GM12873 (cell line): ENCODE results near the gene CPEB4.

Source experiments
- CTCF ChIP-seq: IDR thresholded peaks from 2 replicates; pipeline ENCODE4 v1.5.1; 2012; ENCODE audit warnings: low read depth, mild to moderate bottlenecking, moderate library complexity, low read length, control low read depth; ENCODE audit not compliant: insufficient read depth; ENCODE audit errors: missing control alignments

The CPEB4 gene

GRCh38 chr5:173926359-173926758, 38.2 kb downstream of the CPEB4 start:
- TF ChIP-seq CTCF, result no peak

GRCh38 chr5:173928871-173929574, 40.9 kb downstream of the CPEB4 start:
- no peak for TF ChIP-seq CTCF

- TF ChIP-seq CTCF, result no peak
Observed at GRCh38 chr5:173932695-173933139, 44.6 kb downstream of the CPEB4 start.

GRCh38 chr5:173933901-173934300, 45.8 kb downstream of the CPEB4 start:
- no peak for TF ChIP-seq CTCF

- TF ChIP-seq CTCF, result no peak
Observed at GRCh38 chr5:173935396-173935795, 47.2 kb downstream of the CPEB4 start.

- TF ChIP-seq CTCF, result no peak
Observed at GRCh38 chr5:173940269-173940668, 52.1 kb downstream of the CPEB4 start.

GRCh38 chr5:173941102-173941501, 53.0 kb downstream of the CPEB4 start:
- TF ChIP-seq CTCF, result no peak
